Measurements from ENCODE around the gene GMDS. TPM values are rescaled to one million over a fixed set of nuclear protein-coding genes. Genes with fewer than 3 reads are reported as not detected.

The GMDS gene
- total RNA-seq, 3 donors from 2014 or later (not counting 1 experiment from before 2014, with no cell fraction given): 23.6 to 31.0 (median 26.4) TPM

GRCh38 chr6:1615151-1615852 lies 630.1 kb downstream of the GMDS start:
- Mint-ChIP-seq H3K9me3 (no peaks in the 10 kb centered on the region), H3K4me3 (no peak overlapping the region), H3K36me3 (no peaks in the 10 kb centered on the region), H3K27ac (no peak overlapping the region), H3K27me3 (ENCODE audit: low read depth in 2 of 2) (peaks cover 40 to 46% of the 10 kb centered on the region in 2 donors), H3K4me1 (peaks cover 13 to 17% of the 10 kb centered on the region in 2 donors)
- ATAC-seq: no peak
- 50% methylated on average over 49 of the region's 50 CpGs for WGBS (ENCODE audit: insufficient coverage)
- TF ChIP-seq CTCF (IDR thresholded peaks at IDR 0.05): no peak
- H3K9me3 ChIP-seq (ENCODE audit: control insufficient read depth, insufficient read depth, low read length): no peaks in the 10 kb centered on the region
- H3K4me1 ChIP-seq (ENCODE audit: control insufficient read depth, insufficient read depth, low read length): peaks cover 27% of the 10 kb centered on the region
- intact Hi-C loops (cut with micrococcal nuclease): no loop called here
- no peaks in the 10 kb centered on the region for H3K36me3 ChIP-seq (ENCODE audit: control insufficient read depth, insufficient read depth, low read length)
- no peak overlapping the region for H3K4me3 ChIP-seq (ENCODE audit: low read length)
- DNase-seq: no peak
- H3K27me3 ChIP-seq (ENCODE audit: control insufficient read depth, insufficient read depth, low read length): peaks cover 51% of the 10 kb centered on the region
- H3K27ac ChIP-seq (ENCODE audit: low read length): no peak overlapping the region

GRCh38 chr6:1614448-1615150 lies 630.8 kb downstream of the GMDS start:
- DNase-seq (peak in 1 of 2 donors; percentile 33), ATAC-seq (no peak)
- no peak overlapping the region for H3K27ac ChIP-seq (ENCODE audit: low read length)
- H3K9me3 ChIP-seq (ENCODE audit: control insufficient read depth, insufficient read depth, low read length): no peaks in the 10 kb centered on the region
- Mint-ChIP-seq H3K36me3 (no peaks in the 10 kb centered on the region), H3K4me1 (peaks cover 13 to 17% of the 10 kb centered on the region in 2 donors), H3K27ac (no peak overlapping the region), H3K9me3 (no peaks in the 10 kb centered on the region), H3K4me3 (no peak overlapping the region), H3K27me3 (ENCODE audit: low read depth in 2 of 2) (peaks cover 40 to 46% of the 10 kb centered on the region in 2 donors)
- peaks cover 49% of the 10 kb centered on the region for H3K27me3 ChIP-seq (ENCODE audit: control insufficient read depth, insufficient read depth, low read length)
- no peak overlapping the region for H3K4me3 ChIP-seq (ENCODE audit: low read length)
- 6% methylated on average over 85 of the region's 85 CpGs for WGBS (ENCODE audit: insufficient coverage)
- intact Hi-C loops (cut with micrococcal nuclease): no loop called here
- H3K4me1 ChIP-seq (ENCODE audit: control insufficient read depth, insufficient read depth, low read length): peaks cover 24% of the 10 kb centered on the region
- H3K36me3 ChIP-seq (ENCODE audit: control insufficient read depth, insufficient read depth, low read length): no peaks in the 10 kb centered on the region
- no peak for TF ChIP-seq CTCF (IDR thresholded peaks at IDR 0.05)

- no peak overlapping the region for H3K4me3 Mint-ChIP-seq
- Histone ChIP-seq H3K36me3 (ENCODE audit: control insufficient read depth, insufficient read depth, low read length) (no peaks in the 10 kb centered on the region), H3K4me3 (ENCODE audit: low read length) (no peak overlapping the region), H3K4me1 (ENCODE audit: control insufficient read depth, insufficient read depth, low read length) (peaks cover 28% of the 10 kb centered on the region), H3K9me3 (ENCODE audit: control insufficient read depth, insufficient read depth, low read length) (no peaks in the 10 kb centered on the region), H3K27me3 (ENCODE audit: control insufficient read depth, insufficient read depth, low read length) (peaks cover 49% of the 10 kb centered on the region), H3K27ac (ENCODE audit: low read length) (no peak overlapping the region)
- no peaks in the 10 kb centered on the region for H3K36me3 Mint-ChIP-seq
- H3K4me1 Mint-ChIP-seq: peaks cover 14 to 17% of the 10 kb centered on the region in 2 donors
- no peak overlapping the region for H3K27ac Mint-ChIP-seq
- no peaks in the 10 kb centered on the region for H3K9me3 Mint-ChIP-seq
- peak in 1 of 2 donors; percentile 14 for DNase-seq
- intact Hi-C loops (cut with micrococcal nuclease): no loop called here
- peaks cover 36 to 46% of the 10 kb centered on the region in 2 donors for H3K27me3 Mint-ChIP-seq (ENCODE audit: low read depth in 2 of 2)
- peak in 1 of 3 donors; percentile 35 for ATAC-seq
- 8% methylated on average over 59 of the region's 60 CpGs for WGBS (ENCODE audit: insufficient coverage)
- TF ChIP-seq CTCF (IDR thresholded peaks at IDR 0.05): no peak
These were observed 631.5 kb downstream of the GMDS start for GRCh38 chr6:1613688-1614447.
